ENCODE results near the gene TEPSIN. TPM values are rescaled to one million over a fixed set of nuclear protein-coding genes. Genes with fewer than 3 reads are reported as not detected.
A peak's percentile ranks its signal among the peaks of the same experiment; 100 is the strongest.

Gene TEPSIN
- total RNA-seq, 2 donors from 2014 or later, result 12.3 to 14.3 TPM

GRCh38 chr17:81285179-81285878 lies 46.5 kb upstream of the TEPSIN start:
- Histone ChIP-seq H3K4me1 (peaks cover 0 to 32% of the 10 kb centered on the region in 2 donors), H3K9me3 (no peaks in the 10 kb centered on the region), H3K36me3 (peaks cover 34% of the 10 kb centered on the region), H3K4me3 (peak overlapping the region; percentile 22 to 42), H3K27ac (peak overlapping the region; percentile 75 to 77), H3K27me3 (no peaks in the 10 kb centered on the region)
- TF ChIP-seq CTCF (IDR thresholded peaks at IDR 0.05), result no peak
- peak; percentile 83 for DNase-seq (ENCODE audit: low spot score)

GRCh38 chr17:81282876-81283275 lies 44.0 kb upstream of the TEPSIN start:
- H3K36me3 ChIP-seq, result peaks cover 29% of the 10 kb centered on the region
- no peak overlapping the region for H3K4me3 ChIP-seq
- H3K27ac ChIP-seq, result no peak overlapping the region
- H3K27me3 ChIP-seq, result no peaks in the 10 kb centered on the region
- no peak for DNase-seq (ENCODE audit: low spot score)
- H3K9me3 ChIP-seq, result no peaks in the 10 kb centered on the region
- H3K4me1 ChIP-seq, result peaks cover 0 to 40% of the 10 kb centered on the region in 2 donors
- no peak for TF ChIP-seq CTCF (IDR thresholded peaks at IDR 0.05)

- Histone ChIP-seq H3K9me3 (no peaks in the 10 kb centered on the region), H3K27me3 (no peaks in the 10 kb centered on the region), H3K36me3 (peaks cover 22% of the 10 kb centered on the region), H3K4me3 (no peak overlapping the region), H3K27ac (no peak overlapping the region), H3K4me1 (peaks cover 0 to 42% of the 10 kb centered on the region in 2 donors)
- no peak for DNase-seq (ENCODE audit: low spot score)
- no peak for TF ChIP-seq CTCF (IDR thresholded peaks at IDR 0.05)
Observed at GRCh38 chr17:81282141-81282540, 43.3 kb upstream of the TEPSIN start.

- H3K4me3 ChIP-seq, result no peak overlapping the region
- H3K4me1 ChIP-seq, result peaks cover 0 to 34% of the 10 kb centered on the region in 2 donors
- no peaks in the 10 kb centered on the region for H3K9me3 ChIP-seq
- TF ChIP-seq CTCF (IDR thresholded peaks at IDR 0.05), result no peak
- H3K36me3 ChIP-seq, result peaks cover 26% of the 10 kb centered on the region
- H3K27me3 ChIP-seq, result no peaks in the 10 kb centered on the region
- DNase-seq (ENCODE audit: low spot score), result no peak
- no peak overlapping the region for H3K27ac ChIP-seq
Observed at GRCh38 chr17:81280571-81280970, 41.7 kb upstream of the TEPSIN start.

GRCh38 chr17:81279278-81280275 lies 40.7 kb upstream of the TEPSIN start:
- Histone ChIP-seq H3K27me3 (no peaks in the 10 kb centered on the region), H3K4me3 (no peak overlapping the region), H3K27ac (no peak overlapping the region), H3K4me1 (peaks cover 0 to 24% of the 10 kb centered on the region in 2 donors), H3K36me3 (peaks cover 35% of the 10 kb centered on the region), H3K9me3 (no peaks in the 10 kb centered on the region)
- no peak for TF ChIP-seq CTCF (IDR thresholded peaks at IDR 0.05)
- DNase-seq (ENCODE audit: low spot score), result no peak

All from right atrium auricular region (tissue), 2 donors.